ENCODE data around the gene RERE.
"Not testable (repeated sequence)": the region's sequence is repeated elsewhere in the genome, so short reads cannot be mapped to it uniquely, and the experiment has no call there.

RERE gene

DNA sequence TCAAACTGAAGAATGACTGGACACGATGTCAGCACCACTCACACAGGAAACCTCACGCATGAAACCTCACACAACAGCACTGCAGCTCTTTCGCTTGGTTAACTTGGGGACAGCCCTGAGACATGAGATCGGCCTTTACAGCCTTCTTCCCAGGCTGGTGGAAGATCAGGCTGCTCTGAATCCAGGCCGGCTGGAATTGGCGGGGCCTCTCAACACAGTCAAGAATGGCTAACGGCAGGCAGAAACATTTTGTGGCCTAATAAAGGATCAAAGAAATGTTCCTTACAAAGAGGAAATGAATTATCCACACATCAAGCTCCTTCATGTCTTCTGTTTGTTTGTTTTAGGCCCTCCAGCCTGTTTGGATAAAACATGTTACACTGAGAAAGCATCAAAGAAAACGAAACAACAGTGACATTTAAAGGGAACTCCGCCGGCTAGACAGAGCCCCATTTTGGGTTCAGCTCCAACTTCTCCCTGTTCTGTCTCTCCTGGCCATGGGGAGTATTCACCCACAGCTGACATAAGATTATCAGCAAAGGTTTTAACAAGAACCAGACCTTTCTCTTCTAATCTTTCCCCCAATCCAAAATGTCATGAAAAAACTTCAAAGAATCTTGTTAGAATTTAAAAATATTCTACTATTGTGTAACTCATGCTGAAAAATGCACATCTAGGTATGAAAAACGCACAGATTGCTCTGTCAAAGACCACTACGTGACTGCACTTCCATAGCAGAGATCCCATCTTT, 368.4 kb downstream of the RERE start:
- peak; percentile 60 for DNase-seq (ENCODE audit: low read depth)

GRCh38 chr1:8448505-8448904, 368.9 kb downstream of the RERE start:
- DNase-seq (ENCODE audit: low read depth): not testable (repeated sequence)

DNA sequence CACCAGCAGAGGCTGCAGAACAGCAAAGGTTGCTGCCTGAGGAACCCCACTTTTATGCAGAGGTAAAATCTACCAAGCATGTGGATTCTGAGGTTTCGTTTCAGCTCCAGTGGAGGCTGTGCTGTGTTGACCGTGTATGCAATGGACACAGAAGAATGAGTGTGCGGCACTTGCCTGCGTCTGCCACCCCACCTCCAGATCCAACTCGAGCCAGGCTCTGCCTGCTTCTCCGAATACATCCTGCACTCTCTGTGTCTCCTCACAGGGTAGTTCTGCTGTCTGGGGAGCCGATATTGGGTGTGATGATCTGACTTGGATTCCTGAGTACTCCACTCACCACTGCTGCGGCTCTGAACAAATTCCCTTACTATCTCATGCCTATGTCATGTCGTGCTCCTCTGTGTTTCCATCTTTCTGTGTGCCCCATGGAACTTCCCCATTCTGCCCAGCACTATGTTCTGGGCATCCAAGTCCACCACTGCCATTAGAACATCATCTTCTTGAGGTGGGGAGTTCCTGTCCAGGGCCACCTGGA, 369.8 kb downstream of the RERE start:
- DNase-seq (ENCODE audit: low read depth): no peak

- DNase-seq (ENCODE audit: low read depth): not testable (repeated sequence)
Observed at GRCh38 chr1:8446119-8446518, 371.3 kb downstream of the RERE start.

DNA sequence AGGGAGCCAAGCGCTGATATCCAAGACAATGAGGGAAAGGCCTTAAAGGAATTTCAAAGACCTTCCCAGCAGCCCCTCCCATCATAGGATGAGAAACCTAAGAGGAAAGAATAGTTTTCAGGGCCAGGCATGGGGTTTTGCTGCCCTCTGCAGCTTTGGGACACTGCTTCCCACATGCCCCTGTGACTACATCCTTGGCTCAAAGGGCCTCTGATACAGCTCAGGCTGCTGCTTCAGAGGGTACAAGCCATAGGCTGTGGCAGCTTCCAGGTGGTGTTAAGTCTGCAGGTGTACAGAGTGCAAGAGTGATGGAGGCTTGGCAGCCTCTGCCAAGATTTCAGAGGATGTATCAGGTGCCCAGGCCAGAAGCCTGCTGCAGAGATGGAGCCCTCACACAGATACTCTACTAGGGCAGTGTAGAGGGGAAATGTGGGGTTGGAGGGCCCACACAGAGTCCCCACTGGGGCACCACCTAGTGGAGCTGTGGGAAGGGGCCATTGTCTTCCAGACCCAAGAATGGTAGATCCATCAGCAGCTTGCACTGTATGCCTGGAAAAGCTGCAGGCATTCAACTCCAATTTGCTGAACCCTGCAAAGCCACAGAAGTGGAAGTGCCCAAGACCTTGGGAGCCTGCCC, 373.8 kb downstream of the RERE start:
- DNase-seq (ENCODE audit: low read depth): no peak

GRCh38 chr1:8441426-8441825, 376.0 kb downstream of the RERE start:
- no peak for DNase-seq (ENCODE audit: low read depth)

GRCh38 chr1:8439015-8439702, 378.3 kb downstream of the RERE start:
- peak; percentile 91 for DNase-seq (ENCODE audit: low read depth)

DNA sequence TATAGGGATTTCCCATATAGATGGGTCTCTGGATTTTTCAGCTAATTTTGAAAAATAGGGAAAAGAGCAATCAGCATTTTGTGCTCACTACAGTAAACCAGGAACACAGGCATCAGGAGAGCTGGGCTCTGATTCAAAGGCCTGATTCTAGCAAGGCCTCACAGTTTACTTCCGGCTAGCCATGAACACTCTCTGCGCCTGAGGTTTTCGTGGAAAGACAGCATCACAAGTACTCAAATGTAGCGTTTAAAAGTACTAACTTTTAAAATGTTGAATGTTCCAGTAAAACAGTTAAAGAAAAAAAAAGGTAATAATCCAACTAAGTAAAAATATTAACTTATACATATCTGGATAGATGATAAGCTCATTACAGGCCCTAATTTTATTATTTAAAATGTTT, 379.0 kb downstream of the RERE start:
- no peak for DNase-seq (ENCODE audit: low read depth)

DNA sequence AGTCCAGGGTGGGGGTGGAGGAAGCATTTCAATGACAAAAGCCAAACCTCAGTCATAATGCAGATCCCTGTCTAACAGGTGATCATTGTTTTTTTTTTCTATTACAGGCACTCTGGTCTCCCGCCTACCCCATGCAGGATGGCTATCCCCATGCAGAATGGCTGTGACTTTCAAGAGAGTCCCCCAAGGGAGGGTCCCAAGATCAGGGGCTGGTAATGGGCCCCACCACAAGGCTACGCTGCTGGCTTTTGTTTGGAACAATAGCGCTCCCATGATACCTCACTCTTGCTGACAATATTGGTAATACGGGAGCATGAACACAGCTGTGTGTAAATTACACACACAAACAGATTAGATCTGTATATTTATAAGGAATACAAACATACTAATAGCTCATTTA, 380.1 kb downstream of the RERE start:
- no peak for DNase-seq (ENCODE audit: low read depth)

DNA sequence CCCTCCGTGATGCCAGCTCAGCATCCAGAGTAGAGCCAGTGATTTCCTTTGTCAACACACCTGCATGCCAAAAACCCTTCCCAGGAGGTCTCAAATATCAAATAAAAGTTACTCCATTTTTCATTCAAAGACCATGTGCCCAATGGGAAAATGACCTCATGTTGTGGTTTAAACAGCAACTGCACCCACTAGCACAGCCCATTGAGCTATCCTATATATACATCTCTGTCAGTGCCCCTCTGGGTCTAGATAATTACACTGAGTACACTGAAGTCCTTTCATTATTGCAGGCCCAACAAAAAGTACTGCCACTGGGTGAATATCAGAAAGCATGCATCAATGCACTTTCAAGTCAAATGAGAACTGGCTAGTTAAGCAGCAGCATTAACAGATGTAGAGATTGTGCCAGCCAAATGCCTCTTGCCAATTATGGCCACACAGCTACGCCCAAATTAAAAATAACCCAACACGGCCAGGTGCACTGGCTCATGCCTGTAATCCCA, 381.8 kb downstream of the RERE start:
- DNase-seq (ENCODE audit: low read depth): no peak

DNA sequence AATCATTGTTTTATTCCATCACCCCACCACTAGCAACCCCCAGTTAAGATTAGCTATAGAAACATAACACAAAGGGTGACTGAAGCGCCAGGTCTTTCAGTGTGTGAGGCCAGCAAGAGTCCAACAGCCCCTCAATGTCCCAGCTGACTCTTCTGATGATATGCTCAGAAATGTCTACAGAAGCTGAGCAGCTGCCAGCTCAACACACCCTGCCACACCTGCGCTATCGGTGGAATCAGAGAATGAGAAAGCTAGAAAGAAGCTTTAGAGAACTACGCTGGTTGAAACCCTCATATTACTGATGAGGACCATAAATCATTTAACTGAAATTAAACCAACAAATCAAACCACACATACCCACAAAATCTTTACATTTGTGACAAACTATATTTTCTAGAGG, 383.3 kb downstream of the RERE start:
- no peak for DNase-seq (ENCODE audit: low read depth)

DNA sequence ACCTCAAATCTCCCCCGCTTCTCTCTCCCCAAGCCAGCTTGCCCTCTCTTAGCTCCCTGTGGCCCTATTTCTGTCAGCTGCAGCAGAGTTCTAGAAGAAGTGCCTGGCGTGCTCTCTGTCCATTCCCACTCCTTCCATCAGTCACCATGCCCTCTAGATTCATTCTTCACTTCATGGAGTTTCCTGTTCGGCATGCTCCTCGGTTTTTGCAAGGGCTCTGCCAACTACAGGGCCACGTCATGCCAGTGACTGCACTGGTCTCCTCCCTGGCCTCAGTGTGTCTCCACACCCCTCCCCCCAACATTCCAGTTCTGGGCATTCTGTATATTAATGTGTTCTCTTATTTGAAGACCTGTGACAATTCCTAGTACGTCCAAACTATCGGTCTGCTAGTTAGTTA, 385.7 kb downstream of the RERE start:
- DNase-seq (ENCODE audit: low read depth): no peak

DNA sequence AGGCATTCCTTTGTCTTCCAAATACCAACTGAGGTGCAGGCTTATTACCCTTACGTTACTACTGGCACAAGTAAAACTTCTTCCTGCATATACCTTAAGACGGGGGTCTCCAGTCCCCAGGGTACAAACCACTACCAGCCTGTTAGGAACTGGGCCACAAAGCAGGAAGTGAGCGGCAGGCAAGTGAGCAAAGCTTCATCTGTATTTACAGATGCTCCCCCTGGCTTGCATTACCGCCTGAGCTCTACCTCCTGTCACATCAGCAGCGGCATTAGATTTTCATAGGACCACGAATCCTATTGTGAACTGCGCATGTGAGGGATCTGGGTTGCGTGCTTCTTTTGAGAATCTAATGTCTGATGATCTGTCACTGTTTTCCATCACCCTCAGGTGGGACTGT, 386.4 kb downstream of the RERE start:
- no peak for DNase-seq (ENCODE audit: low read depth)

GRCh38 chr1:8430476-8430875, 387.0 kb downstream of the RERE start:
- DNase-seq (ENCODE audit: low read depth): no peak

DNA sequence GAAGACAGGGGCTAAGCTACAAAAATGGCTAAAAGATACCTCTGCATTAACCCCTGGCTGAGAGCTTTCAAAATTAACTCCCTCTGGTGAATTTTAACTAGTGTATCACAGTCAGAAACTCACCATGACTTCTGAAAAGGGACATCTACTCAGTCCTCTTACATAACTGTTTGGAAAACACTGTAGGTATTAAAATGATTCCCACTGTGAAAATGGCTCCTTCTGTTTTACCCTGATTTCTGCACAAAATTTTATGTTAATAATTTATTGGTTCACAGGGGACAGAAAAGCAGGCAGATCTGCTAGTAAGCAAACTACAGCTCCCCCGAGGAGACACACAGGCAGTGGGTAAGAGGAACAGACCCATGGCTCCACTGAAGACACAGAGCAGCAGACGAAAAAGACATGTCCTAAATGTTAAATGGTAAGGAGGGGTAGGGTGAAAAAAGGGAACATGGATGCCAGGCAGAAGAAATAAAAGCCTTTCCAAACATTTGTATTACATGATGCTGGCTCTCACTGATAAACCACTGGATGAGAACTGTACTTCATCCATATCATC, 387.8 kb downstream of the RERE start:
- DNase-seq (ENCODE audit: low read depth): no peak

DNA sequence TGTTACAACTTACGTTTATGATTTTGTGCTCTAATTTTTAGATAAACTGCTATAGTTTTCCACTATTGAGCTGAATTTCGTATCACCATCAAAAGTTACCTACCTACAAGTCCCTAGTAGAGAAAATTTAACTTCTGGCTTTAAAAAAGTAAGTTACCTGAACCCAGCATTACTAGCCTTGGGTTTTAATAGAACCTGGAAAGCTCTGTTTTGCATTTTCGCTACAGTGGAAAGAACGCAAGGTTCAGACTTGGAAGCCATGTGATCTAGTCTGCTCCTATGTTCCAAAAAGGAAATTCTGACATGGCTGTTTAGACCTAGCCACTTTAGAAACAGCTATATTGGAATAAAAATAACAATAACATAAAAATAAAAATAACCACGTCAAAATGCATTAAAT, 389.0 kb downstream of the RERE start:
- DNase-seq (ENCODE audit: low read depth): no peak

GRCh38 chr1:8427986-8428385, 389.5 kb downstream of the RERE start:
- no peak for DNase-seq (ENCODE audit: low read depth)

- no peak for DNase-seq (ENCODE audit: low read depth)
Observed at GRCh38 chr1:8427493-8427892, 389.9 kb downstream of the RERE start.

- DNase-seq (ENCODE audit: low read depth): no peak
Observed at GRCh38 chr1:8426996-8427395, 390.4 kb downstream of the RERE start.

- no peak for DNase-seq (ENCODE audit: low read depth)
Observed at GRCh38 chr1:8425781-8426161, 391.7 kb downstream of the RERE start.

DNA sequence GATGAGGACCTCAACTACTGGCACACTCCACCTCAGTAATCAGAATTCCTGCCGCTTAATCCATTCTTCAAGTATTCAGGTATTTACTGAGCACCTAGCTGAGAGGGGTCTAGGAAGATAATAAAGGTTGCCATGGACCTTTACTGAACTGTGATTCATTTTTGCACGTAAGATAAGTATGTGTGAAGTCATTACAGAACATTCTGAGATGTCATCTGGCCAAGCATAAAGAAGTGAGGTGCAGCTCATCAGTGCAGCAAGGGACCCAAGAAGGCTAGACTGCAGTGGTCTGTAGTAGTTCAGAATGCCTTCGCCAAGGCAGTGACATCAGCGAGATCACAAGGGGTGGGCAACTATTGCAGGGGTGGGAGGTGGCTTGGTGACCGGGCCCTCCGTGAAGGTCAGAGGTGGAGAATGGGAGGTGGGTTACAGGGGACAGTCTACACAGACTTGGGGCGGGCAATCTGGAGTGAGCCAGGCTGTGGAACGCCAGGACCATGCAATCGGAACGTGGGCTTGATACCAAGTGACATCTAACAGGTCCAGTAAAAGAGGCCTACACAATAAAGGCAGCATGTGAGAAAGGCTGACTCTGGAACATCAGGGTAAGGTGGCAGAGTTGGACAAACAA, 392.2 kb downstream of the RERE start:
- DNase-seq (ENCODE audit: low read depth): no peak

GRCh38 chr1:8424539-8425116, 392.8 kb downstream of the RERE start:
- no peak for DNase-seq (ENCODE audit: low read depth)
